NCI-H510A (cell line): ENCODE data around the gene RIMS1.

Experiments
- DNase-seq: peaks from one replicate; lab custom pipeline; 2025; lab: John Stamatoyannopoulos, UW

Gene RIMS1

DNA sequence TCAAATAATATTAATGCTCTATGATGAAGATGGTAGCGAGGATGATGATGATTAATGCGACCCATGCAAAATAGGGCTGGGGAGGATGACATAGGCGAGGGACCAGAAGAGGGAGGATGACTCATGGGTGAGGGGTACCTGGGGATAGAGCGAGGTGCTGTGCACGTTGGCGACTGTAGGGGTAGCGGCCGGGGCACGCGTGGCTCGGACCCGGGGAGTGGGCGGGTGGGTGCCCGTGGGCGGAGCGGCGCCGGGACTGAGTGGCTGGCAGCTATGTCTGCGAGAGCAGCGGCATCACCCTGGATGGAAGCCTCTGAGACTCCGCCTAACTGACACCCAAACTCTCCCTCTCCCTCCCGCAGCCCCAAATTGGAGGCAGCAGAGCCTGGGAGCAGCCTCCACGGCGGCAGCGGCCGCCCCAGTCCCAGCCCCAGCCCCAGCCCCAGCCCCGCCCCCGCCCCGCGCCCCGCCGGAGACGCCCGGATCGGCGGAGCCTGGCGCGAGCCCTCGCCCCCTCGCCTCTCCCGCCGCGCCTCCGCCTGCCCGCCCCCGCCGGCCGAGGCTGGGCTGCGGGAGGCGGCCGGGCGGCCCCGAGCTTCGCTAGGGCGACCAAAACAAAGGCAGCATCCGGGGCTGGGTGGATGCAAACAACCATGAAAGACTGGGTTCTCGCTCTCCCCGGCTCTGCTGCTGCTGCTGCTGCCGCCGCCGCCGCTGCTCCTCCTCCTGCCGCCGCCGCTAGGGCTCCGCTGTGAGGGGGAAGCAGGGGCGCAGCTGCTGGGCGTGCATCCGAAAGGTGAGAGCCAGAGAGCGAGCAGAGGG lies at the start of gene RIMS1:
RIMS1 (plus strand) TSS at position 367 of the 822 bp plus-strand sequence. CDS start 474 bp downstream, outside the sequence.
- peak; percentile 12 for DNase-seq

GRCh38 chr6:71851214-71851613 lies 35.1 kb upstream of the RIMS1 start:
- no peak for DNase-seq

- DNase-seq: no peak
Observed at GRCh38 chr6:71852948-71853347, 33.4 kb upstream of the RIMS1 start.

GRCh38 chr6:71855406-71855805 lies 30.9 kb upstream of the RIMS1 start:
- no peak for DNase-seq

DNA sequence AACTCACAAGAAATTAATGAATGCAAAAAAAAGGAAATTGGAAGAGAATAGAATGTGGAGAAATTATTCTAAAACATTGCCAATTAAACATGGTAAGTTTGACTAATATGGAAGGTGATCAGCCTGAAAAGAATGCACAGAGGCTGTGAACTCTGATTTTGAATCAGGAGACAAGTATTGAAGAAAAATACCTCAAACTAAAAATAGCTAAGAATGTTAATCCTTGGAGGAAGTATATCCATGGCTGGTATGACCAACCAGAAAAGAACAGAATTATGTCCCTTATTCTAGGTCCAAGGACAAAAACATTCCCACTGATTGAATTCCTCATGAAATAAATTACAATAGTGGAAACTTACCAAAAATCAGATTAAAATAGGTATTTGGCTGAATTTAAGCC lies 7.3 kb upstream of the RIMS1 start:
- no peak for DNase-seq

- no peak for DNase-seq
Observed at GRCh38 chr6:71887006-71887743, 825 bp downstream of the RIMS1 start.

DNA sequence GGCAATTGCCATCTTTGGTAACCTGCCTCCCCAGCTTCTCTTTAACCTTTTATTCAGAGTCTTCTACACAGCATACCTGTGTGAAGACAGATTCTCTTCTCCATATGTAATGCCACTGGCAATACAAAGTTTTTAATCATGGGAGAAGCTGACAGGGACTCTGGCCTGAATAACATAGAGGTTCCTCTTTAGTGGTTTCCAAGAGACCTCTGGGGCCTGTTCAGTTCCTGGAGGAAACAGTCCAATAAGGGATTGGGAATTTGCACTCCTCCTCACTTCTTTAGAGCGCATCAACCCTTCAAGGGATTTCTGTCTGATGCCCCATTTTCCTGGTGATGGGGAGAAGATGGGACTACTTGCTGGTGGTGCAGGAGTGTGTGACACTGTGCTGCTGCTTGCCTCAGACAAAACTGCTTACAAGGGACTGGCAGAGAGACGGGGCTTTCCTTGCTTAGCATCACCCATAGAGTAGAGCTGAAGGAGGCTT lies 1.4 kb downstream of the RIMS1 start:
- DNase-seq: no peak

GRCh38 chr6:71888756-71889340 lies 2.5 kb downstream of the RIMS1 start:
- DNase-seq: no peak

- DNase-seq: no peak
Observed at GRCh38 chr6:71889366-71889765, 3.0 kb downstream of the RIMS1 start.

DNA sequence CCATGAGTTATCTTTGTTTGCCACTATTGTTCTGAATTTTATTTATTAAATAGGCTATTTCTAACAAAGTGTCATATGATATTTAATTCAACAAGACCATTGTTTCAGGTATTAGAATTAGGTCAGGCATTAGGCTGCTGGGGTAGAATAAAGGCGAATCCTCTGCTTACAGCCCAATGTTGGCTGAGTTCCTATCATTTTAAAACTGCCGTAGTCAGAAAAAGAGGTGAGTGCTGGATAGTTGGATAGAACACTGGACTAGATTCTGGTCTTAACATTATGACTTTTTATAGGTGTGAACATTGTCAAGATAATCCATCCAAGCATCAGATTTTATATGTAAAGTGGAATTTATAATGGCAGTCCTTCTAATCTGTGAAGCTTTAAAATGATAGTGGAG lies 6.3 kb downstream of the RIMS1 start:
- DNase-seq: no peak

- no peak for DNase-seq
Observed at GRCh38 chr6:71900642-71901041, 14.3 kb downstream of the RIMS1 start.

- DNase-seq: no peak
Observed at GRCh38 chr6:71902261-71902660, 15.9 kb downstream of the RIMS1 start.

GRCh38 chr6:71906813-71907212 lies 20.5 kb downstream of the RIMS1 start:
- no peak for DNase-seq

GRCh38 chr6:71908162-71908765 lies 21.9 kb downstream of the RIMS1 start:
- DNase-seq: no peak

- no peak for DNase-seq
Observed at GRCh38 chr6:71913444-71914234, 27.3 kb downstream of the RIMS1 start.

DNA sequence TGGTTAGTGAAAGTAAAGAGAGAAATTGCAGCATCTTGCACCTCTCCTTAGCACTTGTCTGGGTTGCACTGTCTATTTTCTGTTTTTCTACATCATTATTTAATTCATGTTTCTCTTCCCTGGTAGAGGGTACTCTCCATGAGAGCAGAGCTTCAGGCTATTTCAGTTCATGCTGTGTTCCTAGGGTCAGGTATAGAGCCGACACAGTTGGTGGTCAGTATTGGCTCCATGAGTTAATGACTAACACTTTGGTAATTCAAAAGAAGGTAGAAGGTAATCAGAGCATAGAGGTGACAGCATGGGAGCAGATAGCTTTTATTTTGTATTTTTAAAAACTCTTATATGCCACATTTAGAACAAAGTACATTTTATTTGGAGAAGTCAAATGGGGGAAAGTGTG lies 42.7 kb downstream of the RIMS1 start:
- no peak for DNase-seq

DNA sequence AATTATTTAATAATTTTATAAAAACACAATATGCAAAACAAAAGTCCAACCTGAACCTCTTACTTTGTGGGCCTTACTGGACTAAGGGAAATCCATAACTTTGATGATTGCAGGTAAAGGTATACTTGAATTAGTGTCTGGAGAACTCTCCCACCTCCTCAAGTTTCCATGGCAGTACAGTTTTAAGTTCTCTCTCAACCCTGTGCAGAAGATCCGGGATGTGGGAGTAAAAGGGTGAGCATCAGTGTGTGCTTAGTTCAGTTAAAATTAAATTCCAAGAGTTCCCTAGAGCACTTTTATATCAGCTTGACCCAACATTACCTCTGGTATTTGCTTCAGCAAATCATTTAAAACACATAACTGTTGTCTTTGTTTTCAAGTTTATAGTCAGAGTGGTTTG lies 47.5 kb downstream of the RIMS1 start:
- DNase-seq: no peak

DNA sequence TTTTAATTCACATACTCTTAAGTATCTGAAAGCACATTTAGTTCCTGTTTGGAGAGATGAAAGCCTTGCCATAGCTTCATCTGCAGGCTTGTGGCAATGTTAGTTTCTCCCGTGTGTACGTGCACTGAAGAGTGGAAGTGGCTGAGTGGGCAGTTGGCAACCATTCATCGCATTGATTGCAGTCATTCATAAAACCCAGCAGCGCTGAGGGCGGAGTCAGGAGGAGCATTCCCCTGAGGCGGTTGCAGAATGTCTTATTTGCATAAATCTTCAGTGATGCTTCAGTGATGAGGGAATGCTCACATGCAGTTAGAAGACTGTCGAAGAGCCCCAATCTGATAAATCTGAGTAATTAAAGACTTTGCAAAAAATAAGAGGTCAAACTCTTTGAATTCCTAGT lies 79.1 kb downstream of the RIMS1 start:
- no peak for DNase-seq

DNA sequence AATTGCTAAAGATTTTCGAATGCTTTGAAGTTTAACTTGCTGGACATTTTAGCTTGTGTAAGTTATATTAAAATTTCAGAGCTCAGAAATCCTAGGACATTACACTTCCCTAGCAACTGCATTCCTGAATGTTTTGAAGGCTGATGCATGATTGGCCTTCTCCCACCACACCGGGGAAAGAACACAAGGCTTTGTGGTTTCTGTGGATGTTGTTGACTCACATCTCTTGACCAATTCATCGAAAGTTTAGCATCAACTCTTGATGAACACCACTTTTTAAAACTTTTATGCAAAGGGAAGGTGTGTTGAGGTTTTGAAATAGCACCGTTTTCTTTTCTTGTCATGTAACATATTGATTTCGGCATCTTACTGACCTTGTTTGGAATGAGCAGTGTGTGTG lies 81.1 kb downstream of the RIMS1 start:
- no peak for DNase-seq

DNA sequence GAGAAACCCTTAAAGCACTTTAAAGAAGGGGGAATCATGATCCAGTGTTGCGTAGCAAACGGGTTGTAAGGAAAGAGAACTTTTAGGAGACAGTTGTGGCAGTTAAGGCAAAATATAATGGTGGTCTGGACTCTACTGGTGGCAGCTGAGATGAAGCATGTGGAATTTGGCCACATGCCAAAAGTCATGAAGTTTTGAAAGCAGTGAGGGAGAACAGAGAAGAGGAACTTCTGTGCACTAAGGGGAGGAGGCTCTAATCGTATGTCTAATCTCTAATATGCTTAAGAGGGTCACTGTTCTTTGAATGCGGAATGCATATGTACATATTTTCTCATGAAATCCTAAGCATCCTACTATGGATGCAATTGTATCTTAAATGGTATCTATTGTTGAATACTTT lies 91.5 kb downstream of the RIMS1 start:
- DNase-seq: no peak

- DNase-seq: no peak
Observed at GRCh38 chr6:71979911-71980310, 93.6 kb downstream of the RIMS1 start.

GRCh38 chr6:71982389-71982788 lies 96.0 kb downstream of the RIMS1 start:
- DNase-seq: no peak
